ENCODE data around the gene PARL. TPM values are rescaled to one million over a fixed set of nuclear protein-coding genes. Genes with fewer than 3 reads are reported as not detected.

PARL gene
- total and polyA plus RNA-seq, 2 of the 13 experiments (the other 11 are each of a cell fraction or from before 2014, with no cell fraction given) = 46.3 to 58.6 TPM

GRCh38 chr3:183817639-183818038 lies 67.0 kb downstream of the PARL start:
- in situ Hi-C loops (cut with HindIII; ENCODE audit: extremely low pct_ligation_motif_present, low pct_unique_long_range_greater_than_20kb) (no loop called here), intact Hi-C loops (cut with micrococcal nuclease; ENCODE audit: unreplicated experiment) (no loop called here)
- no peaks in the 10 kb centered on the region; the same call in 1 of the 2 replicates for H3K4me1 ChIP-seq (ENCODE audit: insufficient read depth, low read length)
- H3K27me3 ChIP-seq (ENCODE audit: control insufficient read depth in 1 of 2, insufficient read depth in 2 of 2, low read length in 2 of 2) = no peaks in the 10 kb centered on the region
- POLR2A ChIA-PET = no interaction called here
- no TSS peak for BruUV-seq (replicated peaks)
- FAIRE-seq (no peak), DNase-seq (ENCODE audit: low spot score) (no peak), ATAC-seq (no peak)
- no peak overlapping the region for H3K27ac ChIP-seq (ENCODE audit: extremely low read length, insufficient read depth, low read length)
- H3K79me2 ChIP-seq (ENCODE audit: insufficient read depth, low read length) = no peaks in the 10 kb centered on the region
- no peak overlapping the region for H3K9ac ChIP-seq (ENCODE audit: insufficient read depth, low read depth, low read length)
- CTCF ChIA-PET (ENCODE audit: low intra/inter-chr PET ratio, low total read pairs) = no interaction called here
- H3K9me3 ChIP-seq (ENCODE audit: low read length) = no peaks in the 10 kb centered on the region
- no peak overlapping the region for H2AFZ ChIP-seq (ENCODE audit: low read length)
- H3K4me3 ChIP-seq (replicated peaks in 1 of 3; ENCODE audit: insufficient read depth in 1 of 3, low read depth in 2 of 3, low read length in 3 of 3) = no peak overlapping the region
- 89% methylated on average over 5 of the region's 9 CpGs for WGBS (ENCODE audit: low lambda C conversion rate)
- peaks cover 0 to 3% of the 10 kb centered on the region in 2 experiments; a peak in 3 of 5 replicates for H3K36me3 ChIP-seq (replicated peaks in 1 of 2; ENCODE audit: control insufficient read depth in 1 of 2, insufficient read depth in 2 of 2, low read length in 2 of 2)
- TF ChIP-seq THYN1 (CRISPR knock-in tag; IDR thresholded peaks at IDR 0.05; ENCODE audit: borderline replicate concordance, low read depth) = no peak
- 0 out of 2 replicates have a peak, but pooled peaks have one; percentile 12 for TF ChIP-seq KDM2A (CRISPR knock-in tag; IDR thresholded peaks at IDR 0.05; ENCODE audit: borderline replicate concordance, low read depth)
- H3K4me2 ChIP-seq (ENCODE audit: low read depth, low read length) = no peak overlapping the region
- no peaks in the 10 kb centered on the region for H4K20me1 ChIP-seq (ENCODE audit: insufficient read depth, low read length)

- H3K9me3 ChIP-seq (ENCODE audit: low read length) = no peaks in the 10 kb centered on the region
- ChIA-PET CTCF (ENCODE audit: low intra/inter-chr PET ratio, low total read pairs) (no interaction called here), POLR2A (no interaction called here)
- peaks cover 0 to 3% of the 10 kb centered on the region in 2 experiments; a peak in 3 of 5 replicates for H3K36me3 ChIP-seq (replicated peaks in 1 of 2; ENCODE audit: control insufficient read depth in 1 of 2, insufficient read depth in 2 of 2, low read length in 2 of 2)
- BruUV-seq (replicated peaks) = no TSS peak
- H3K27ac ChIP-seq (ENCODE audit: extremely low read length, insufficient read depth, low read length) = no peak overlapping the region
- no peak overlapping the region for H2AFZ ChIP-seq (ENCODE audit: low read length)
- 100% methylated on average over 8 of the region's 20 CpGs for WGBS (ENCODE audit: low lambda C conversion rate)
- in situ Hi-C loops (cut with HindIII; ENCODE audit: extremely low pct_ligation_motif_present, low pct_unique_long_range_greater_than_20kb) (no loop called here), intact Hi-C loops (cut with micrococcal nuclease; ENCODE audit: unreplicated experiment) (no loop called here)
- TF ChIP-seq AGO2 (optimal IDR thresholded peaks at IDR 0.05; ENCODE audit: low read depth, low read length) = peak; percentile 51
- TF ChIP-seq, protein P1, sequence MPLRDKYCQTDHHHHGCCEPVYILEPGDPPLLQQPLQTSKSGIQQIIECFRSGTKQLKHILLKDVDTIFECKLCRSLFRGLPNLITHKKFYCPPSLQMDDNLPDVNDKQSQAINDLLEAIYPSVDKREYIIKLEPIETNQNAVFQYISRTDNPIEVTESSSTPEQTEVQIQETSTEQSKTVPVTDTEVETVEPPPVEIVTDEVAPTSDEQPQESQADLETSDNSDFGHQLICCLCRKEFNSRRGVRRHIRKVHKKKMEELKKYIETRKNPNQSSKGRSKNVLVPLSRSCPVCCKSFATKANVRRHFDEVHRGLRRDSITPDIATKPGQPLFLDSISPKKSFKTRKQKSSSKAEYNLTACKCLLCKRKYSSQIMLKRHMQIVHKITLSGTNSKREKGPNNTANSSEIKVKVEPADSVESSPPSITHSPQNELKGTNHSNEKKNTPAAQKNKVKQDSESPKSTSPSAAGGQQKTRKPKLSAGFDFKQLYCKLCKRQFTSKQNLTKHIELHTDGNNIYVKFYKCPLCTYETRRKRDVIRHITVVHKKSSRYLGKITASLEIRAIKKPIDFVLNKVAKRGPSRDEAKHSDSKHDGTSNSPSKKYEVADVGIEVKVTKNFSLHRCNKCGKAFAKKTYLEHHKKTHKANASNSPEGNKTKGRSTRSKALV (CRISPR knock-in tag; IDR thresholded peaks at IDR 0.05) = no peak
- H3K79me2 ChIP-seq (ENCODE audit: insufficient read depth, low read length) = no peaks in the 10 kb centered on the region
- no peaks in the 10 kb centered on the region for H3K27me3 ChIP-seq (ENCODE audit: control insufficient read depth in 1 of 2, insufficient read depth in 2 of 2, low read length in 2 of 2)
- peak; percentile 5; the same call in 1 of the 3 replicates for ATAC-seq
- no peaks in the 10 kb centered on the region for H4K20me1 ChIP-seq (ENCODE audit: insufficient read depth, low read length)
- no peak overlapping the region for H3K4me2 ChIP-seq (ENCODE audit: low read depth, low read length)
- FAIRE-seq = no peak
- no peaks in the 10 kb centered on the region; the same call in 1 of the 2 replicates for H3K4me1 ChIP-seq (ENCODE audit: insufficient read depth, low read length)
- DNase-seq (ENCODE audit: low spot score) = no peak
- H3K9ac ChIP-seq (ENCODE audit: insufficient read depth, low read depth, low read length) = no peak overlapping the region
- no peak overlapping the region for H3K4me3 ChIP-seq (replicated peaks in 1 of 3; ENCODE audit: insufficient read depth in 1 of 3, low read depth in 2 of 3, low read length in 3 of 3)
Measured at GRCh38 chr3:183816681-183817510, 67.8 kb downstream of the PARL start.

Measured in HepG2 (cell line).